ENCODE measurements around the gene SUB1.
"Not testable (repeated sequence)": the region's sequence is repeated elsewhere in the genome, so short reads cannot be mapped to it uniquely, and the experiment has no call there.

SUB1 gene

GRCh38 chr5:32585446-32586275 is at the start of gene SUB1:
TSS of gene SUB1 (plus strand) at chr5:32585557. CDS start at chr5:32588513, 2,956 bp downstream.
- ChIA-PET POLR2A (interaction anchor here (0.9 to 1.7 kb wide), 2 partner anchors 78 to 81 kb away, joined by 3 to 6 read pairs; no protein-coding TSS in a partner anchor), CTCF (interaction anchor here (0.9 to 16.5 kb wide), 3 partner anchors 98 to 168 kb away, joined by 3 to 449 read pairs (median 3); no protein-coding TSS in a partner anchor)
- TF ChIP-seq CTCF (IDR thresholded peaks at IDR 0.05; ENCODE audit: insufficient read depth, low read length, missing control alignments) = peak; percentile 3
- DNase-seq (ENCODE audit: low read depth, low spot score) = peak; percentile 24
- H3K4me3 ChIP-seq (ENCODE audit: low read depth, low read length) = peak within 1 kb of the TSS; percentile 90

GRCh38 chr5:32536246-32536645 is 49.1 kb upstream of the SUB1 start:
- no peak for DNase-seq (ENCODE audit: low read depth, low spot score)
- TF ChIP-seq CTCF (IDR thresholded peaks at IDR 0.05; ENCODE audit: insufficient read depth, low read length, missing control alignments) = no peak
- no peak overlapping the region for H3K4me3 ChIP-seq (ENCODE audit: low read depth, low read length)
- ChIA-PET POLR2A (no interaction called here), CTCF (interaction anchor here (1.2 kb wide), 1 partner anchor 28 kb away, joined by 3 read pairs; no protein-coding TSS in a partner anchor)

GRCh38 chr5:32537437-32538029 is 47.8 kb upstream of the SUB1 start:
- CTCF ChIA-PET = interaction anchor here (1.0 to 1.2 kb wide), 2 partner anchors 29 to 52 kb away, joined by 3 read pairs; no protein-coding TSS in a partner anchor
- POLR2A ChIA-PET; H3K4me3 ChIP-seq (ENCODE audit: low read depth, low read length); DNase-seq (ENCODE audit: low read depth, low spot score): not testable (repeated sequence)

GRCh38 chr5:32538031-32538547 is 47.3 kb upstream of the SUB1 start:
- no peak for TF ChIP-seq CTCF (IDR thresholded peaks at IDR 0.05; ENCODE audit: insufficient read depth, low read length, missing control alignments)
- no peak overlapping the region for H3K4me3 ChIP-seq (ENCODE audit: low read depth, low read length)
- no peak for DNase-seq (ENCODE audit: low read depth, low spot score)
- CTCF ChIA-PET = interaction anchor here (1.0 to 1.6 kb wide), 2 partner anchors 52 kb away, joined by 3 to 4 read pairs; no protein-coding TSS in a partner anchor
- POLR2A ChIA-PET = no interaction called here

GRCh38 chr5:32539981-32540845 is 45.1 kb upstream of the SUB1 start:
- TF ChIP-seq CTCF (IDR thresholded peaks at IDR 0.05; ENCODE audit: insufficient read depth, low read length, missing control alignments) = no peak
- ChIA-PET CTCF (interaction anchor here (1.6 kb wide), 1 partner anchor 50 kb away, joined by 4 read pairs; no protein-coding TSS in a partner anchor), POLR2A (no interaction called here)
- no peak for DNase-seq (ENCODE audit: low read depth, low spot score)
- H3K4me3 ChIP-seq (ENCODE audit: low read depth, low read length) = no peak overlapping the region

- DNase-seq (ENCODE audit: low read depth, low spot score) = no peak
- POLR2A ChIA-PET = no interaction called here
- no peak for TF ChIP-seq CTCF (IDR thresholded peaks at IDR 0.05; ENCODE audit: insufficient read depth, low read length, missing control alignments)
- CTCF ChIA-PET = no interaction called here
- H3K4me3 ChIP-seq (ENCODE audit: low read depth, low read length) = no peak overlapping the region
These were observed 44.1 kb upstream of the SUB1 start for GRCh38 chr5:32541241-32541640.
